Mesendoderm (in vitro differentiated cells): ENCODE data around the gene MISP. TPM values are rescaled to one million over a fixed set of nuclear protein-coding genes. Genes with fewer than 3 reads are reported as not detected.
"Not testable (repeated sequence)": the region's sequence is repeated elsewhere in the genome, so short reads cannot be mapped to it uniquely, and the experiment has no call there.

Source experiments
- DNase-seq: peaks from one replicate; pipeline ENCODE4 v3.0.0; 2013
- H2AK5ac ChIP-seq: 2 replicates; pipeline ENCODE4 v1.6.1; 2013; ENCODE audit warnings: low read length, inconsistent platforms
- H2BK120ac ChIP-seq: 2 replicates; pipeline ENCODE4 v1.6.1; 2013; ENCODE audit warnings: low read depth, mild to moderate bottlenecking, low read length, moderate library complexity, mixed read lengths
- H2BK15ac ChIP-seq: replicated peaks from 2 replicates; pipeline ENCODE4 v1.6.1; 2013; ENCODE audit warnings: low read depth, mild to moderate bottlenecking, moderate library complexity
- H2BK5ac ChIP-seq: 2 replicates; pipeline ENCODE4 v1.6.1; 2013; ENCODE audit warnings: low read length, inconsistent platforms
- H3K18ac ChIP-seq: 2 replicates; pipeline ENCODE4 v1.6.1; 2013; ENCODE audit warnings: mild to moderate bottlenecking, low read length, mixed read lengths
- H3K23ac ChIP-seq: one replicate; pipeline ENCODE4 v1.6.1; 2013; ENCODE audit warnings: low read length
- H3K27ac ChIP-seq: 2 replicates; pipeline ENCODE4 v1.5.1; 2013; ENCODE audit warnings: low read depth, mild to moderate bottlenecking, inconsistent platforms, low read length, moderate library complexity
- H3K27me3 ChIP-seq: 2 replicates; pipeline ENCODE4 v1.6.1; 2013; ENCODE audit warnings: low read length, control low read depth, mild to moderate bottlenecking, inconsistent platforms; ENCODE audit not compliant: insufficient read depth, poor library complexity
- H3K36me3 ChIP-seq: 2 replicates; pipeline ENCODE4 v1.6.1; 2013; ENCODE audit warnings: low read length, inconsistent platforms; ENCODE audit not compliant: control insufficient read depth, insufficient read depth
- H3K4ac ChIP-seq: one replicate; pipeline ENCODE4 v1.6.1; 2013; ENCODE audit warnings: low read depth, mild to moderate bottlenecking, low read length, moderate library complexity
- H3K4me1 ChIP-seq: 2 replicates; pipeline ENCODE4 v1.6.1; 2013; ENCODE audit warnings: low read depth, low read length, inconsistent platforms; ENCODE audit not compliant: control insufficient read depth
- H3K4me2 ChIP-seq: 2 replicates; pipeline ENCODE4 v1.6.1; 2013; ENCODE audit warnings: low read length
- H3K4me3 ChIP-seq: 2 replicates; pipeline ENCODE4 v1.5.1; 2013; ENCODE audit warnings: mild to moderate bottlenecking, low read length
- H3K56ac ChIP-seq: one replicate; pipeline ENCODE4 v1.6.1; 2013; ENCODE audit warnings: low read length
- H3K79me1 ChIP-seq: 2 replicates; pipeline ENCODE4 v1.6.1; 2013; ENCODE audit warnings: low read length, inconsistent platforms
- H3K79me2 ChIP-seq: 2 replicates; pipeline ENCODE4 v1.6.1; 2013; ENCODE audit warnings: mild to moderate bottlenecking, low read length; ENCODE audit not compliant: control insufficient read depth, insufficient read depth
- H3K9ac ChIP-seq: 2 replicates; pipeline ENCODE4 v1.6.1; 2013; ENCODE audit warnings: low read length, inconsistent platforms
- H4K5ac ChIP-seq: one replicate; pipeline ENCODE4 v1.6.1; 2013; ENCODE audit warnings: low read length
- H4K8ac ChIP-seq: one replicate; pipeline ENCODE4 v1.6.1; 2013; ENCODE audit warnings: low read depth, mild to moderate bottlenecking, control low read depth, low read length, moderate library complexity
- WGBS: extraction: QIAGEN DNeasy Blood & Tissue Kit; methylation state at CpG from one replicate; pipeline ENCODE4 v1.1.7; 2013; ENCODE audit warnings: low lambda C conversion rate, missing lambda C conversion rate; ENCODE audit not compliant: insufficient coverage; ENCODE audit errors: extremely low coverage; 5-methylcytosine and 5-hydroxymethylcytosine counted together
- polyA plus RNA-seq, 2 experiments: library from polyadenylated mRNA; stranded (reverse); fragments of 200-250 nt; gene quantifications; one replicate each; pipeline ENCODE4 v1.2.3, GENCODE V29; 2013

MISP gene, protein sequence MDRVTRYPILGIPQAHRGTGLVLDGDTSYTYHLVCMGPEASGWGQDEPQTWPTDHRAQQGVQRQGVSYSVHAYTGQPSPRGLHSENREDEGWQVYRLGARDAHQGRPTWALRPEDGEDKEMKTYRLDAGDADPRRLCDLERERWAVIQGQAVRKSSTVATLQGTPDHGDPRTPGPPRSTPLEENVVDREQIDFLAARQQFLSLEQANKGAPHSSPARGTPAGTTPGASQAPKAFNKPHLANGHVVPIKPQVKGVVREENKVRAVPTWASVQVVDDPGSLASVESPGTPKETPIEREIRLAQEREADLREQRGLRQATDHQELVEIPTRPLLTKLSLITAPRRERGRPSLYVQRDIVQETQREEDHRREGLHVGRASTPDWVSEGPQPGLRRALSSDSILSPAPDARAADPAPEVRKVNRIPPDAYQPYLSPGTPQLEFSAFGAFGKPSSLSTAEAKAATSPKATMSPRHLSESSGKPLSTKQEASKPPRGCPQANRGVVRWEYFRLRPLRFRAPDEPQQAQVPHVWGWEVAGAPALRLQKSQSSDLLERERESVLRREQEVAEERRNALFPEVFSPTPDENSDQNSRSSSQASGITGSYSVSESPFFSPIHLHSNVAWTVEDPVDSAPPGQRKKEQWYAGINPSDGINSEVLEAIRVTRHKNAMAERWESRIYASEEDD
- polyA plus RNA-seq (2013, experiment 1 of 2): 0.11 TPM
- 0.14 TPM for polyA plus RNA-seq (2013, experiment 2 of 2)

DNA sequence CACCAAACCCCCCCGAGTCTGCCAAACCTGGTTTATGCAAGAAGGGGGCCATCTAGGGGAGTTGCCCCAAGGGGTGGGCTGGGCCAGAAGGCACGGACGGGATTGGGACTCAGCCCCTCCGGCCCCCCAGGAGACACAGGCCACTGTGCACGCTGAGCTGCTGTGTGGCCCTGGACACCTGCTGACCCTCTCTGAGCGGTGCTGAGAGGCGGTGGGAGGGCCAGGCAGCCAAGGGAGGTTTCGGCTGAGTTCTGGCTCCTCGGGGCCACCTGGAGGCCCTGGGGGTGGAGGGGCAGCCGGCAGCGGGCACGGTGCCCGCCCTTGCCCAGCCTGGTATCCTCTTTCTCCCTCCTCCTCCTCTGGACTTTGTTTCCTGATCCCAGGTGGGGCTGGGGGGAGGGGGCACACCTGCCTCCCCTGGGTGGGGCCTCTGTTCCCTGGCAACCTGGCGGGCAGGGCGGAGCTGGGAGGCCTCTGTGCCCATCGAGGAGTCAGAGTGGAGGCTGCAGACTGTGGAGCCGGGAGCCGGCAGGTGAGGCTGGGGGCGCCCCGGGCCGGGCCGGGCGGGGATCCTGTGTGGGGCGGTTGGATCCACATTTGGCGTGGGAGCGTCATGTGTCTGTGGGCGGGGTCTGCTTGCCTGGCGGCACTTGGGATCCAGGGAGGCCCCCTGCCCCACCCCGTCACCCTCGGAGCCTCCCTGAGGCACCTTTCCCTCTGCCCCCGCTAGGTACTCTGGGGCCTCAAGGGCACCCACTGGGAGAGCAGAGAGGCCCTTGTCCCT lies at the start of gene MISP:
MISP (plus strand) TSS at position 473 of the 784 bp plus-strand sequence. CDS start 5,835 bp downstream, outside the sequence.
- H3K9ac ChIP-seq: no peak within 1 kb of the TSS
- no peak within 1 kb of the TSS for H4K8ac ChIP-seq
- H4K5ac ChIP-seq: no peak within 1 kb of the TSS
- H3K4me1 ChIP-seq: no peaks in the 10 kb centered on the region
- no peaks in the 10 kb centered on the region for H3K79me1 ChIP-seq
- H2BK5ac ChIP-seq: no peak within 1 kb of the TSS
- no peak within 1 kb of the TSS for H3K4ac ChIP-seq
- no peak within 1 kb of the TSS for H3K4me2 ChIP-seq
- peak within 1 kb of the TSS; percentile 17 for H3K56ac ChIP-seq
- no peaks in the 10 kb centered on the region for H3K36me3 ChIP-seq
- H3K18ac ChIP-seq: no peak within 1 kb of the TSS
- H2AK5ac ChIP-seq: no peak within 1 kb of the TSS
- H2BK120ac ChIP-seq: no peak within 1 kb of the TSS
- no peak within 1 kb of the TSS for H3K4me3 ChIP-seq
- no peak within 1 kb of the TSS for H3K27ac ChIP-seq
- no CpG with 5 or more reads among the region's 31 CpGs for WGBS
- no peaks in the 10 kb centered on the region for H3K79me2 ChIP-seq
- H2BK15ac ChIP-seq: no peak within 1 kb of the TSS
- H3K27me3 ChIP-seq: no peaks in the 10 kb centered on the region
- no peak for DNase-seq
- H3K23ac ChIP-seq: no peak within 1 kb of the TSS

- not testable (repeated sequence) for H3K18ac ChIP-seq, H3K27me3 ChIP-seq, H3K23ac ChIP-seq, H3K56ac ChIP-seq, H3K4me2 ChIP-seq, H2BK5ac ChIP-seq, H3K4me3 ChIP-seq, H3K79me1 ChIP-seq, H3K36me3 ChIP-seq, DNase-seq, H2AK5ac ChIP-seq, H3K79me2 ChIP-seq, H4K5ac ChIP-seq, H2BK120ac ChIP-seq, H3K4ac ChIP-seq, H3K4me1 ChIP-seq, H2BK15ac ChIP-seq, H4K8ac ChIP-seq, H3K27ac ChIP-seq, H3K9ac ChIP-seq
- WGBS: no CpG with 5 or more reads among the region's 6 CpGs
These were observed 48.1 kb upstream of the MISP start for GRCh38 chr19:702847-703246.

GRCh38 chr19:703329-703650 lies 47.6 kb upstream of the MISP start:
- Histone ChIP-seq H3K4me3 (no peak overlapping the region), H3K36me3 (no peaks in the 10 kb centered on the region), H3K79me1 (no peaks in the 10 kb centered on the region), H3K27ac (no peak overlapping the region), H3K4me1 (peaks cover 1% of the 10 kb centered on the region), H3K4ac (no peak overlapping the region), H3K27me3 (no peaks in the 10 kb centered on the region), H4K8ac (no peak overlapping the region), H2BK120ac (no peak overlapping the region), H4K5ac (no peak overlapping the region), H2BK15ac (no peak overlapping the region), H3K56ac (no peak overlapping the region), H3K9ac (no peak overlapping the region), H3K23ac (no peak overlapping the region), H3K18ac (no peak overlapping the region), H3K79me2 (no peaks in the 10 kb centered on the region), H2BK5ac (no peak overlapping the region), H2AK5ac (no peak overlapping the region), H3K4me2 (no peak overlapping the region)
- DNase-seq: no peak
- WGBS: no CpG with 5 or more reads among the region's 4 CpGs

GRCh38 chr19:703651-704446 lies 47.1 kb upstream of the MISP start:
- Histone ChIP-seq H3K4ac (no peak overlapping the region), H2BK15ac (no peak overlapping the region), H3K79me2 (no peaks in the 10 kb centered on the region), H3K4me3 (no peak overlapping the region), H3K27ac (no peak overlapping the region), H3K36me3 (no peaks in the 10 kb centered on the region), H2AK5ac (no peak overlapping the region), H3K4me1 (peaks cover 1% of the 10 kb centered on the region), H2BK120ac (no peak overlapping the region), H3K79me1 (no peaks in the 10 kb centered on the region), H3K4me2 (peak overlapping the region; percentile 71), H3K18ac (no peak overlapping the region), H3K27me3 (no peaks in the 10 kb centered on the region), H2BK5ac (no peak overlapping the region), H3K56ac (peak overlapping the region; percentile 84), H4K5ac (no peak overlapping the region), H3K23ac (no peak overlapping the region), H3K9ac (peak overlapping the region; percentile 56), H4K8ac (no peak overlapping the region)
- DNase-seq: peak; percentile 87
- WGBS: no CpG with 5 or more reads among the region's 50 CpGs

DNA sequence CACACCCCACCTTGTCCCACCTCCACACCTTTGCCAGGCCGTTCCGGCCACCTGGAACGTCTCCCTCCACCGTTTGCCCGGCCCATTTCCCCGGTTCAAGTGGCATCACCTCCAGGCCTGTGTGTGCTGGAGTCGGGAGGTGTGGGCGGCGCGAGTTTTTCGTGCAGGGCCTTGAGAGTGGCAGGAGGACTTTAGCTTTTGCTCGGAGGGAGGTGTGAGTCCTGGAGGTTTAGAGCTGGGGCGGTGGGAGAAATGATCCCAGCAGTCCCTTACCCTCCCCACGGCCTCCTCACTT lies 46.5 kb upstream of the MISP start:
- Histone ChIP-seq H2AK5ac (no peak overlapping the region), H3K79me2 (no peaks in the 10 kb centered on the region), H2BK5ac (no peak overlapping the region), H3K23ac (no peak overlapping the region), H3K4ac (no peak overlapping the region), H4K5ac (no peak overlapping the region), H3K4me2 (peak overlapping the region; percentile 71), H4K8ac (no peak overlapping the region), H3K18ac (no peak overlapping the region), H3K56ac (peak overlapping the region; percentile 84), H2BK120ac (no peak overlapping the region), H3K9ac (peak overlapping the region; percentile 56), H2BK15ac (no peak overlapping the region), H3K4me3 (no peak overlapping the region), H3K79me1 (no peaks in the 10 kb centered on the region), H3K36me3 (no peaks in the 10 kb centered on the region), H3K4me1 (peaks cover 1% of the 10 kb centered on the region), H3K27me3 (no peaks in the 10 kb centered on the region), H3K27ac (no peak overlapping the region)
- no CpG with 5 or more reads among the region's 14 CpGs for WGBS
- DNase-seq: no peak
